Vagina (tissue), 2 donors: Measurements from ENCODE around the gene FSTL5.

Experiments
- CTCF ChIP-seq, 3 experiments: fragments of 450-650 bp in 2 of 3; fragments of 200-600 bp in 1 of 3; sonication (generic) in 1 of 3; IDR thresholded peaks; one replicate each; pipeline ENCODE4 v1.5.1; 2017 to 2019; ENCODE audit warnings: antibody characterized with exemption in 3 of 3, mild to moderate bottlenecking in 2 of 3, moderate library complexity in 2 of 3
- POLR2A ChIP-seq, 2 donors: fragments of 450-650 bp; IDR thresholded peaks; one replicate each; pipeline ENCODE4 v1.6.1; 2017; ENCODE audit warnings: antibody characterized with exemption in 2 of 2, mild to moderate bottlenecking in 2 of 2, moderate library complexity in 2 of 2
- POLR2AphosphoS5 ChIP-seq, 2 donors: sonication (generic); formaldehyde crosslinking; IDR thresholded peaks; one replicate each; pipeline ENCODE4 v1.9.0; 2017; ENCODE audit warnings: antibody characterized with exemption in 2 of 2, mild to moderate bottlenecking in 2 of 2, low read depth in 1 of 2; ENCODE audit not compliant: insufficient read depth in 1 of 2

- TF ChIP-seq CTCF (IDR thresholded peaks at IDR 0.05) (no peak), POLR2A (IDR thresholded peaks at IDR 0.05) (no peak), POLR2AphosphoS5 (IDR thresholded peaks at IDR 0.05; ENCODE audit: insufficient read depth in 1 of 2, low read depth in 1 of 2) (no peak)
These were observed 244.2 kb downstream of the FSTL5 start for GRCh38 chr4:161919442-161920220.
